Ishikawa (cell line): ENCODE measurements around the gene SEL1L3.

Source experiments
- CEBPB ChIP-seq: IDR thresholded peaks from 2 replicates; pipeline ENCODE4 v1.6.1; 2012
- CREB1 ChIP-seq: IDR thresholded peaks from 2 replicates; pipeline ENCODE4 v1.6.1; 2012; ENCODE audit warnings: low read depth
- EGR1 ChIP-seq: IDR thresholded peaks from 2 replicates; pipeline ENCODE4 v1.6.1; 2012
- EP300 ChIP-seq: IDR thresholded peaks from 2 replicates; pipeline ENCODE4 v1.6.1; 2012; ENCODE audit warnings: borderline replicate concordance
- FOXM1 ChIP-seq: IDR thresholded peaks from 2 replicates; pipeline ENCODE4 v1.6.1; 2012; ENCODE audit warnings: low read depth, borderline replicate concordance
- NFIC ChIP-seq: IDR thresholded peaks from 2 replicates; pipeline ENCODE4 v1.6.1; 2012
- RAD21 ChIP-seq: IDR thresholded peaks from 2 replicates; pipeline ENCODE4 v1.6.1; 2012; ENCODE audit warnings: low read depth
- TAF1 ChIP-seq: IDR thresholded peaks from 2 replicates; pipeline ENCODE4 v1.6.1; 2012; ENCODE audit warnings: low read depth, mild to moderate bottlenecking
- TCF12 ChIP-seq: IDR thresholded peaks from 2 replicates; pipeline ENCODE4 v1.6.1; 2012; ENCODE audit warnings: low read depth
- TEAD4 ChIP-seq: IDR thresholded peaks from 2 replicates; pipeline ENCODE4 v1.6.1; 2012
- USF1 ChIP-seq: IDR thresholded peaks from 2 replicates; pipeline ENCODE4 v1.6.1; 2012
- YY1 ChIP-seq: IDR thresholded peaks from 2 replicates; pipeline ENCODE4 v1.6.1; 2012; ENCODE audit warnings: low read depth
- ZBTB7A ChIP-seq: IDR thresholded peaks from 2 replicates; pipeline ENCODE4 v1.6.1; 2012; ENCODE audit warnings: low read depth
- TF ChIP-seq, protein P1 (sequence below): IDR thresholded peaks from 2 replicates; pipeline ENCODE4 v1.6.1; 2012; ENCODE audit warnings: low read depth, mild to moderate bottlenecking
- TF ChIP-seq, protein P2 (sequence below): IDR thresholded peaks from 2 replicates; pipeline ENCODE4 v1.6.1; 2012

SEL1L3 gene

GRCh38 chr4:25900310-25900709 lies 37.5 kb upstream of the SEL1L3 start:
- no peak for TF ChIP-seq USF1
- TF ChIP-seq FOXM1, result no peak

GRCh38 chr4:25896776-25897539 lies 34.2 kb upstream of the SEL1L3 start:
- no peak for TF ChIP-seq EGR1
- TF ChIP-seq, protein P1, sequence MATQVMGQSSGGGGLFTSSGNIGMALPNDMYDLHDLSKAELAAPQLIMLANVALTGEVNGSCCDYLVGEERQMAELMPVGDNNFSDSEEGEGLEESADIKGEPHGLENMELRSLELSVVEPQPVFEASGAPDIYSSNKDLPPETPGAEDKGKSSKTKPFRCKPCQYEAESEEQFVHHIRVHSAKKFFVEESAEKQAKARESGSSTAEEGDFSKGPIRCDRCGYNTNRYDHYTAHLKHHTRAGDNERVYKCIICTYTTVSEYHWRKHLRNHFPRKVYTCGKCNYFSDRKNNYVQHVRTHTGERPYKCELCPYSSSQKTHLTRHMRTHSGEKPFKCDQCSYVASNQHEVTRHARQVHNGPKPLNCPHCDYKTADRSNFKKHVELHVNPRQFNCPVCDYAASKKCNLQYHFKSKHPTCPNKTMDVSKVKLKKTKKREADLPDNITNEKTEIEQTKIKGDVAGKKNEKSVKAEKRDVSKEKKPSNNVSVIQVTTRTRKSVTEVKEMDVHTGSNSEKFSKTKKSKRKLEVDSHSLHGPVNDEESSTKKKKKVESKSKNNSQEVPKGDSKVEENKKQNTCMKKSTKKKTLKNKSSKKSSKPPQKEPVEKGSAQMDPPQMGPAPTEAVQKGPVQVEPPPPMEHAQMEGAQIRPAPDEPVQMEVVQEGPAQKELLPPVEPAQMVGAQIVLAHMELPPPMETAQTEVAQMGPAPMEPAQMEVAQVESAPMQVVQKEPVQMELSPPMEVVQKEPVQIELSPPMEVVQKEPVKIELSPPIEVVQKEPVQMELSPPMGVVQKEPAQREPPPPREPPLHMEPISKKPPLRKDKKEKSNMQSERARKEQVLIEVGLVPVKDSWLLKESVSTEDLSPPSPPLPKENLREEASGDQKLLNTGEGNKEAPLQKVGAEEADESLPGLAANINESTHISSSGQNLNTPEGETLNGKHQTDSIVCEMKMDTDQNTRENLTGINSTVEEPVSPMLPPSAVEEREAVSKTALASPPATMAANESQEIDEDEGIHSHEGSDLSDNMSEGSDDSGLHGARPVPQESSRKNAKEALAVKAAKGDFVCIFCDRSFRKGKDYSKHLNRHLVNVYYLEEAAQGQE, result no peak
- no peak for TF ChIP-seq TCF12
- TF ChIP-seq ZBTB7A, result no peak
- TF ChIP-seq CREB1, result no peak
- no peak for TF ChIP-seq TAF1
- TF ChIP-seq EP300, result no peak
- TF ChIP-seq CEBPB, result no peak
- TF ChIP-seq FOXM1, result no peak

DNA sequence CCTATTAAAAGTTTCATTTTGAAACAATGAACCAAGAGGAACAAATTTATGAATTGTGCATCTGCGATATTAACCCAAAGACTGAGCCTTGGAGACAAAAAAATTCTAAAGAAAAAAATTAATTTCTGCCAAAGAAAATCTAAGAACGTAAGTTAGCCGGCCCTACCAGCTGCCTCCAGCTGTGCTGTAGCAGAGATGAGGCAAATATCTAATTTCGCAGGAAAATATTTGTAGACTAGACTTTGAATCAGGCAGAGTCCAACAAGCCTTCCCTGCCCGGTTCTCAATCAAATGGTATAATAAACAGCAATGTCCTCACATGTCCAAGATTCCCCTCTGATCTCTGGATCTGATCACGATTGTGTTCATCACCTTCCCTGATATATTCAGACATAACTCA lies 30.0 kb upstream of the SEL1L3 start:
- TF ChIP-seq NFIC (no peak), ZBTB7A (no peak), TEAD4 (no peak)
- TF ChIP-seq, protein P2, sequence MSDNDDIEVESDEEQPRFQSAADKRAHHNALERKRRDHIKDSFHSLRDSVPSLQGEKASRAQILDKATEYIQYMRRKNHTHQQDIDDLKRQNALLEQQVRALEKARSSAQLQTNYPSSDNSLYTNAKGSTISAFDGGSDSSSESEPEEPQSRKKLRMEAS, result no peak

DNA sequence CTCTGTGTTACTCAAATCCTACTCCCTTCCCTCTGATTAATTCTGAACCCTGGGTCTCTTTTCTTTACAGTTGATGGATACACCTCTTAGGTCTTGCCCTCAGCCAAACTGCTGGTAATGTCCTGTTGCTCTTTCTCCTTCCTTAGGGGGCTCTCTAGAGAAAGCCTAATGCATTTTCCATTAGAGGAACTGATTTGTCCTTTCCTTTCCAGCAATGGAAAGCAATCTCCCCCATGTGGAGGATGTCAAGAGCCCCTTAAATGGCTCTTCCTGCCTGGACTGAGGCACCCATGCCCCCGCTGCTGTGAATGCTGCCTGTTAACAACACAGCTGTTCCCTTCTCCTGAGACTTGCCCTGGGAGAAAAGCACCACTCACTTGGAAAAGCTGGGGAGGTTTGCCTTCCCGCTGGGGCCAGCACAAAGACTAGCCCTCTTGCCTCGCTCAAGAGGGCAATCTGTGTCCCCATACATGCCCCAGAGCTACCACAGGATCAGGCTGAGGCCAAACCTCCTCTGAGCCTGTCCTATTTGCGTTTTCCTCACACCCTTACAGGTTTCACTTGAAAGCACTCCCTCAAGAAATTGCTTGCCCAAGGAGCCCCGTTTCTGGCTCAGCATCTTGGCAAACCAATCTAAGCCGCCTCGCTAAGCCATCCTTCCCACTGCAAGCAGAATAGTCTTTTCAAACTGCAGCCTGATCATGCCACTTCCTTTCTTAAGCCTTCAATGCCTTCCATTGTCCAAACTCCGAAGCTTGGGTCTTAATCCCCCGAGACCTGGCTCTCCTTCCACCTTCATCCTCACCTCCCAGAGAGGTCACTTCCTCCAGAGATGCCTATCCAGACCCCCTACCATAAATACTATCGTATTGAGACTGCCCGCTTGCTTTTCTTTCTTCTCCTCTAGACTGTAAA lies 28.0 kb upstream of the SEL1L3 start:
- TF ChIP-seq CEBPB, result no peak
- no peak for TF ChIP-seq EP300
- TF ChIP-seq YY1, result no peak
- no peak for TF ChIP-seq NFIC
- no peak for TF ChIP-seq RAD21

GRCh38 chr4:25889589-25890503 lies 27.1 kb upstream of the SEL1L3 start:
- no peak for TF ChIP-seq EGR1

- TF ChIP-seq FOXM1 (no peak), NFIC (no peak), EGR1 (no peak)
- TF ChIP-seq, protein P2, result no peak
- TF ChIP-seq, protein P1, result no peak
Measured at GRCh38 chr4:25888781-25889180, 26.0 kb upstream of the SEL1L3 start.
